ENCODE results near the gene HTR4. TPM values are rescaled to one million over a fixed set of nuclear protein-coding genes. Genes with fewer than 3 reads are reported as not detected.

The HTR4 gene
- total RNA-seq, 1 experiment from 2014 or later: not detected

DNA sequence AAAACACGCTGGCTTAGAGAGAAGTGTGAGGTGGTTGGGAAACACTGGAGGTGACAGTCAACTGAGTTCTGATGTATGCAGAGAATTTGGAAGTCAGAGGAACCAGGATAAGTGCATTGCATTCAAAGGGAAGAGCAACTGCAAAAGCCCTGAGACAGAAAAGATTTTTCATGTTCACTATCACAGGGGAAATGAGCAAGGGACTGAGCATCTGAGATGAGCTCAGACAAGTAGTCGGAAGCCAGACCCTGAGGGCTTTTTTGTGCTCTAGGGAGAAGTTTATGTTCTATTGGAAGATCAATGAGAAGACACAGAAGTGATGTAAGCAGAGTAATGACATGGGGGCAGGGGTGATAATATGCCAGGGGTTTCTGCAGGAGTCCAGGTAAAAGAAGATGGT, 97.5 kb downstream of the HTR4 start:
- Histone ChIP-seq H3K4me3 (ENCODE audit: low read length) (no peak overlapping the region), H2AFZ (ENCODE audit: low read length) (no peak overlapping the region), H3K9ac (ENCODE audit: low read length) (no peak overlapping the region), H3K79me2 (ENCODE audit: low read length) (no peaks in the 10 kb centered on the region), H3K27ac (ENCODE audit: low read length) (no peak overlapping the region), H3K4me1 (ENCODE audit: low read length) (no peaks in the 10 kb centered on the region), H3K27me3 (ENCODE audit: low read length) (no peaks in the 10 kb centered on the region), H3K36me3 (ENCODE audit: insufficient read depth, low read length) (no peaks in the 10 kb centered on the region), H3K4me2 (ENCODE audit: low read depth, low read length, poor library complexity, severe bottlenecking) (no peak overlapping the region), H3K9me3 (ENCODE audit: low read length) (no peaks in the 10 kb centered on the region), H4K20me1 (ENCODE audit: insufficient read depth, low read depth, low read length) (no peaks in the 10 kb centered on the region), H3K9me2 (replicated peaks; ENCODE audit: insufficient read depth, low read length) (no peaks in the 10 kb centered on the region)
- DNase-seq: no peak

DNA sequence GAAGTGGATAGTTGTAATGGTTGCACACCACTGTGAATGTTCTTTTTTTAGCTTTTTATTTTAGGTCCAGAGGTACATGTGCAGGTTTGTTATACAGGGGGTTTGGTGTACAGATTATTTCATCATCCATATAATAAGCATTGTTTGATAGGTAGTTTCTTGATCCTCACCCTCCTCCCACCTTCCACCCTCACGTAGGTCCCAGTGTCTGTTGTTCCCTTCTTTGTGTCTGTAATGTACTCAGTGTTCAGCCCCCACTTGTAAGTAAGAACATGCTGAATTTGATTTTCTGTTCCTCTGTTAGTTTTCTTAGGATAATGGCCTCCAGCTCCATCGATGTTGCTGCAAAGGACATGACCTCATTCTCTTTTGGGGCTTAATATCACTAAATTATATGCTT, 99.7 kb downstream of the HTR4 start:
- no peaks in the 10 kb centered on the region for H3K36me3 ChIP-seq (ENCODE audit: insufficient read depth, low read length)
- H3K9me2 ChIP-seq (replicated peaks; ENCODE audit: insufficient read depth, low read length): no peaks in the 10 kb centered on the region
- H4K20me1 ChIP-seq (ENCODE audit: insufficient read depth, low read depth, low read length): no peaks in the 10 kb centered on the region
- H3K4me1 ChIP-seq (ENCODE audit: low read length): no peaks in the 10 kb centered on the region
- no peak overlapping the region for H3K27ac ChIP-seq (ENCODE audit: low read length)
- H3K4me2 ChIP-seq (ENCODE audit: low read depth, low read length, poor library complexity, severe bottlenecking): no peak overlapping the region
- H3K79me2 ChIP-seq (ENCODE audit: low read length): no peaks in the 10 kb centered on the region
- H3K4me3 ChIP-seq (ENCODE audit: low read length): no peak overlapping the region
- no peak overlapping the region for H3K9ac ChIP-seq (ENCODE audit: low read length)
- no peak overlapping the region for H2AFZ ChIP-seq (ENCODE audit: low read length)
- no peaks in the 10 kb centered on the region for H3K27me3 ChIP-seq (ENCODE audit: low read length)
- H3K9me3 ChIP-seq (ENCODE audit: low read length): no peaks in the 10 kb centered on the region
- DNase-seq: no peak

DNA sequence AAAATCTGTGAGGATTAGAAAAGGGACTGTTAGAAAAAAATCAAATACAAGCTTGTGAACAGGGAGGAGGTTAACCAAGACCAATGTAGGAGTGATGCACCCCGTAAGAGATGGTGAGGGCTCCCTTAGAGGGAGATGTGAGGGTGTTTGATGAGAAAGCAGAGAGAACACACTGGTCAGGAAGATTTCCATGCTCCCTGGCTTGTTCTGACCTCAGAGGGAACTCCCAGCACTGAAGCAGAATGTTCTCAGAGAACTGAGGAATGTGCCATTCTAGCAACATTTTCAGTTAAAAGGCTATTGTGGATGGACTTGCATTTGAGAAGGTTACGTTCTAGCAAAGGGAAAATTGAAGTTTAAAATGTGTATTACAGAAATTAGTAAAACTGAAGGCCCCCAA, 110.6 kb downstream of the HTR4 start:
- Histone ChIP-seq H3K4me1 (ENCODE audit: low read length) (no peaks in the 10 kb centered on the region), H3K9me2 (replicated peaks; ENCODE audit: insufficient read depth, low read length) (no peaks in the 10 kb centered on the region), H3K36me3 (ENCODE audit: insufficient read depth, low read length) (no peaks in the 10 kb centered on the region; the same call in 1 of the 2 replicates), H3K9ac (ENCODE audit: low read length) (no peak overlapping the region), H3K27ac (ENCODE audit: low read length) (no peak overlapping the region), H3K4me2 (ENCODE audit: low read depth, low read length, poor library complexity, severe bottlenecking) (no peak overlapping the region), H2AFZ (ENCODE audit: low read length) (no peak overlapping the region), H3K79me2 (ENCODE audit: low read length) (no peaks in the 10 kb centered on the region), H3K4me3 (ENCODE audit: low read length) (no peak overlapping the region), H3K9me3 (ENCODE audit: low read length) (no peaks in the 10 kb centered on the region), H4K20me1 (ENCODE audit: insufficient read depth, low read depth, low read length) (no peaks in the 10 kb centered on the region), H3K27me3 (ENCODE audit: low read length) (no peaks in the 10 kb centered on the region)
- DNase-seq: no peak

DNA sequence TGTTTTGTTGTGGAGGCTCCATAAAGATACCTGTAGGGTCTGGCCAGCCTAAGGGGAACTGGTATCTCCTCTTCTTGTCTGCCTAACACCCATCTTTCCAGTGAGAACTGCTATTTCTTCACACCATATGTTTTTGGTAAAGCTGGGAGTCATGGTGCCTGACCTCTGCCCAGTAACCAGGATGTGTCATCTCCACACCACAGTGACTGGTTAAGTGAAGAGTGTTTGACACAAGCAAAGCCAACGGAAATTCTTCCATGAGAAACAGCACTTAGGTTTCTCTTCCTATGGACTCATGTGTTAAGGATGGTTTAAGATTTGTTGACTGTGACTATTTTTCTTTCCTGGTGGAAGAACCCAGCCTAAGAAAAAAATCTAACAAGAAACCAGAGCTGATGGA, 111.5 kb downstream of the HTR4 start:
- DNase-seq: no peak
- H3K4me2 ChIP-seq (ENCODE audit: low read depth, low read length, poor library complexity, severe bottlenecking): no peak overlapping the region
- no peaks in the 10 kb centered on the region for H3K9me3 ChIP-seq (ENCODE audit: low read length)
- no peaks in the 10 kb centered on the region for H4K20me1 ChIP-seq (ENCODE audit: insufficient read depth, low read depth, low read length)
- H3K27me3 ChIP-seq (ENCODE audit: low read length): no peaks in the 10 kb centered on the region
- no peak overlapping the region for H2AFZ ChIP-seq (ENCODE audit: low read length)
- no peak overlapping the region for H3K27ac ChIP-seq (ENCODE audit: low read length)
- H3K9ac ChIP-seq (ENCODE audit: low read length): no peak overlapping the region
- H3K4me1 ChIP-seq (ENCODE audit: low read length): no peaks in the 10 kb centered on the region
- no peak overlapping the region for H3K4me3 ChIP-seq (ENCODE audit: low read length)
- H3K79me2 ChIP-seq (ENCODE audit: low read length): no peaks in the 10 kb centered on the region
- H3K36me3 ChIP-seq (ENCODE audit: insufficient read depth, low read length): no peaks in the 10 kb centered on the region; the same call in 1 of the 2 replicates
- no peaks in the 10 kb centered on the region for H3K9me2 ChIP-seq (replicated peaks; ENCODE audit: insufficient read depth, low read length)

DNA sequence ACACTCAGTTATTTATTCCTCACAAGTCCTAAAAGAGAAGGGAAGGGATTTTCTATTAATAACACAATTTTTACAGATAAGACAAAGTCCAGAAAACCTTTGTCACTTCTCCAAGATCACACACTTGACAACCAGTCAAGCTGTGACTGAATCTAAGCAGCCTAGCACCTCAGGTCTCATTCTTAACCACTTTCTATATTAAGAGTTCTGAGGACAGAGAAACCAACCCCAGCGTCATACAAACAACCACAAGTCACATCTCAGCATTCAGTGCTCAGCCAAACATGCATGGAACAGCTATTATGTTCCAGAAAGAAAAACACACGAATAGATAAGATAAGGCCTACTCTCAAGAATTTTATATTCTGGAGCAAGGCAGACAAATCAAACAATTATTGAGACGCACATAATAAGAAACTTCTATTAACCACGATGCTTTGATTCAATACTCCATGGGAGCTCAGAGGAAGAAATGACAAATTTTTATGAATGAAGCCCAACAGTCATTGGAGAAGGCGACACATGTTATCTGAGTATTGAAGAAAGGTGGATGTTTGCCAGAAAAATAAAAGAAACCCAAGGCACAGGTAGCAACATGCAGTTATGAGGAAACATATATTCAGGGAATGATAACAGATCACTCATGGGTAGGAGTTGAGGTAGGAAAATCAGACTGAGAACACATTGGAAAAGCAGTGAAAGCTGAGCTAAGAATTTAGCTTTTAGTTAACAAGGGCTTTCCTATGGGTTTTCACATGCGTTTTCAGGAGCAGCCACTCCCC, 113.1 kb downstream of the HTR4 start:
- Histone ChIP-seq H3K79me2 (ENCODE audit: low read length) (no peaks in the 10 kb centered on the region), H3K4me2 (ENCODE audit: low read depth, low read length, poor library complexity, severe bottlenecking) (no peak overlapping the region), H3K9ac (ENCODE audit: low read length) (no peak overlapping the region), H3K36me3 (ENCODE audit: insufficient read depth, low read length) (no peaks in the 10 kb centered on the region; the same call in 1 of the 2 replicates), H4K20me1 (ENCODE audit: insufficient read depth, low read depth, low read length) (no peaks in the 10 kb centered on the region), H3K4me3 (ENCODE audit: low read length) (no peak overlapping the region), H3K9me2 (replicated peaks; ENCODE audit: insufficient read depth, low read length) (no peaks in the 10 kb centered on the region), H3K4me1 (ENCODE audit: low read length) (no peaks in the 10 kb centered on the region), H3K9me3 (ENCODE audit: low read length) (no peaks in the 10 kb centered on the region), H3K27me3 (ENCODE audit: low read length) (no peaks in the 10 kb centered on the region), H2AFZ (ENCODE audit: low read length) (no peak overlapping the region), H3K27ac (ENCODE audit: low read length) (no peak overlapping the region)
- DNase-seq: no peak

DNA sequence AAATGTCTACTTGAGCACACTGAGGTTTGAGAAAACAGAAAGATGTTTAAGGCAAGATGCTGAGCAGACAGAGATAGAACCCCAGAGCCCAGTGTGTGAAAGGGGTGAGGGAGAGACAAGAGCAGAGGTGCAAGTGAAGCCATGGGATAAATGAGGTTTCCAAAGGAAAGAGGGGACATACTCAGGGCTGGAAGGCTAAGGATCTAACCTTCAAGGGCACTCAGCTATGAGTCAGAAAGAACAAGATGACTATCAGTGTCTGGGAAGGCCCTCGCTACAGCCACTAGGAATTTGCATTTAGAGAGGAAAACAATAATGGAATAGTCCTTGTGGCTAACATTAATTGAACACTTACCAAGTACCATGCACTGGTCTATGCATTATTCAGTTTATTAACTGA, 113.7 kb downstream of the HTR4 start:
- Histone ChIP-seq H3K9me3 (ENCODE audit: low read length) (no peaks in the 10 kb centered on the region), H3K27ac (ENCODE audit: low read length) (no peak overlapping the region), H3K9me2 (replicated peaks; ENCODE audit: insufficient read depth, low read length) (no peaks in the 10 kb centered on the region), H3K4me1 (ENCODE audit: low read length) (no peaks in the 10 kb centered on the region), H3K4me3 (ENCODE audit: low read length) (no peak overlapping the region), H3K79me2 (ENCODE audit: low read length) (no peaks in the 10 kb centered on the region), H4K20me1 (ENCODE audit: insufficient read depth, low read depth, low read length) (no peaks in the 10 kb centered on the region), H3K4me2 (ENCODE audit: low read depth, low read length, poor library complexity, severe bottlenecking) (no peak overlapping the region), H3K9ac (ENCODE audit: low read length) (no peak overlapping the region), H2AFZ (ENCODE audit: low read length) (no peak overlapping the region), H3K27me3 (ENCODE audit: low read length) (no peaks in the 10 kb centered on the region), H3K36me3 (ENCODE audit: insufficient read depth, low read length) (no peaks in the 10 kb centered on the region; the same call in 1 of the 2 replicates)
- DNase-seq: no peak

DNA sequence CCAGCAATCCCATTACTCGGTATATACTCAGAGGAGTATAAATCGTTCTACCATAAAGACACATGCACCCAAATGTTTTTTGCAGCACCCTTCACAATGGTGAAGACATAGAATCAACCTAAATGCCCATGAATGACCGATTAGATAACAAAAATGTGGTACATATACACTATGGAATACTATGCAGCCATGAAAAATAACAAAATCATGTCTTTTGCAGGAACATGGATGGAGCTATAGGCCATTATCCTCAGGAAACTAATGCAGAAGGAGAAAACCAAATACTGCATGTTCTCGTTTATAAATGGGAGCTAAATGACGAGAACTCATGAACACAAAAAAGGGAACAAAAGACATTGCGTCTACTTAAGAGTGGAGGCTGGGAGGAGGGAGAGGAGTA, 114.5 kb downstream of the HTR4 start:
- H3K9me3 ChIP-seq (ENCODE audit: low read length): no peaks in the 10 kb centered on the region
- H4K20me1 ChIP-seq (ENCODE audit: insufficient read depth, low read depth, low read length): no peaks in the 10 kb centered on the region
- no peaks in the 10 kb centered on the region; the same call in 1 of the 2 replicates for H3K36me3 ChIP-seq (ENCODE audit: insufficient read depth, low read length)
- no peaks in the 10 kb centered on the region for H3K9me2 ChIP-seq (replicated peaks; ENCODE audit: insufficient read depth, low read length)
- H3K4me1 ChIP-seq (ENCODE audit: low read length): no peaks in the 10 kb centered on the region
- no peaks in the 10 kb centered on the region for H3K27me3 ChIP-seq (ENCODE audit: low read length)
- no peak overlapping the region for H3K4me2 ChIP-seq (ENCODE audit: low read depth, low read length, poor library complexity, severe bottlenecking)
- H3K4me3 ChIP-seq (ENCODE audit: low read length): no peak overlapping the region
- H3K79me2 ChIP-seq (ENCODE audit: low read length): no peaks in the 10 kb centered on the region
- H3K27ac ChIP-seq (ENCODE audit: low read length): no peak overlapping the region
- DNase-seq: no peak
- H2AFZ ChIP-seq (ENCODE audit: low read length): no peak overlapping the region
- no peak overlapping the region for H3K9ac ChIP-seq (ENCODE audit: low read length)

DNA sequence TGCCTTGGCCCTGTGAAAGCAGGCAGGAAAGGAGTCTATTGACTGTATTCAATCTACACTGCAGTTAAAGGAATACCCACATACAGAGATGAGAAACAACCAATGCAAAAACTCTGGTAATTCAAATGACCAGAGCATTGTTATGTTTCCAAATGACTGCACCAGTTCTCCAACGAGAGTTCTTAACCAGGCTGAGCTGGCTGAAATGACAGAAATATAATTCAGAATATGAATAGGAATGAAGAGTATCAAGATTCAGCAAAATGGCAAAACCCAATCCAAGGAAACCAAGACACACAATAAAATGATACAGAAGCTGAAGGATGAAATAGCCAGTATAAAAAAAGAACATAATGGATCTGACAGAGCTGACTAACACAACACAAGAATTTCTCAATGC, 119.1 kb downstream of the HTR4 start:
- Histone ChIP-seq H2AFZ (ENCODE audit: low read length) (no peak overlapping the region), H3K27me3 (ENCODE audit: low read length) (no peaks in the 10 kb centered on the region), H3K36me3 (ENCODE audit: insufficient read depth, low read length) (no peaks in the 10 kb centered on the region; the same call in 1 of the 2 replicates), H3K4me2 (ENCODE audit: low read depth, low read length, poor library complexity, severe bottlenecking) (no peak overlapping the region), H3K27ac (ENCODE audit: low read length) (no peak overlapping the region), H3K79me2 (ENCODE audit: low read length) (no peaks in the 10 kb centered on the region), H3K9me3 (ENCODE audit: low read length) (no peaks in the 10 kb centered on the region), H3K9ac (ENCODE audit: low read length) (no peak overlapping the region), H3K9me2 (replicated peaks; ENCODE audit: insufficient read depth, low read length) (no peaks in the 10 kb centered on the region), H3K4me1 (ENCODE audit: low read length) (no peaks in the 10 kb centered on the region), H3K4me3 (ENCODE audit: low read length) (no peak overlapping the region), H4K20me1 (ENCODE audit: insufficient read depth, low read depth, low read length) (no peaks in the 10 kb centered on the region)
- no peak for DNase-seq
